ENCODE measurements around the gene UBASH3B. TPM values are rescaled to one million over a fixed set of nuclear protein-coding genes. Genes with fewer than 3 reads are reported as not detected.

The UBASH3B gene
- total RNA-seq, 1 donor from 2014 or later, result 4.3 TPM

GRCh38 chr11:122852074-122852795, 196.7 kb downstream of the UBASH3B start:
- TF ChIP-seq CTCF (IDR thresholded peaks at IDR 0.05), result no peak
- peak overlapping the region; percentile 80 for H3K27ac Mint-ChIP-seq
- H3K4me3 Mint-ChIP-seq, result peak overlapping the region; percentile 77
- peaks cover 39% of the 10 kb centered on the region for H3K4me1 Mint-ChIP-seq
- CTCF ChIA-PET, result interaction anchor here (0.6 to 9.5 kb wide), 25 partner anchors 8 to 273 kb away, joined by 3 to 197 read pairs (median 5); no protein-coding TSS in a partner anchor
- DNase-seq (no peak), ATAC-seq (ENCODE audit: low read depth) (no peak)
- H3K27me3 Mint-ChIP-seq, result no peaks in the 10 kb centered on the region
- no peaks in the 10 kb centered on the region for H3K9me3 Mint-ChIP-seq
- intact Hi-C loops (cut with micrococcal nuclease), result loop anchor here (1.0 kb wide), 1 partner anchor 98 kb away; no protein-coding TSS in a partner anchor
- H3K36me3 Mint-ChIP-seq (ENCODE audit: low read depth), result no peaks in the 10 kb centered on the region
- POLR2A ChIA-PET, result interaction anchor here (1.1 to 1.7 kb wide), 2 partner anchors 9 to 47 kb away, joined by 3 to 5 read pairs; no protein-coding TSS in a partner anchor

- Mint-ChIP-seq H3K4me1 (peaks cover 35% of the 10 kb centered on the region), H3K4me3 (no peak overlapping the region), H3K27ac (no peak overlapping the region), H3K9me3 (no peaks in the 10 kb centered on the region), H3K36me3 (ENCODE audit: low read depth) (no peaks in the 10 kb centered on the region), H3K27me3 (no peaks in the 10 kb centered on the region)
- ChIA-PET POLR2A (interaction anchor here (1.3 to 1.7 kb wide), 2 partner anchors 9 to 57 kb away, joined by 5 to 6 read pairs; no protein-coding TSS in a partner anchor), CTCF (interaction anchor here (0.5 to 9.5 kb wide), 25 partner anchors 8 to 1379 kb away, joined by 3 to 197 read pairs (median 5); no protein-coding TSS in a partner anchor)
- intact Hi-C loops (cut with micrococcal nuclease), result loop anchor here (1.0 kb wide), 1 partner anchor 98 kb away; no protein-coding TSS in a partner anchor
- ATAC-seq (ENCODE audit: low read depth), result no peak
- TF ChIP-seq CTCF (IDR thresholded peaks at IDR 0.05), result no peak
- no peak for DNase-seq
Observed at GRCh38 chr11:122852796-122853160, 197.3 kb downstream of the UBASH3B start.

- no peak for TF ChIP-seq CTCF (IDR thresholded peaks at IDR 0.05)
- ChIA-PET POLR2A (interaction anchor here (1.2 to 1.7 kb wide), 3 partner anchors 10 to 209 kb away, joined by 5 to 6 read pairs (median 5); partner anchors contain the start of gene HSPA8), CTCF (interaction anchor here (0.5 to 9.5 kb wide), 30 partner anchors 9 to 1378 kb away, joined by 3 to 197 read pairs (median 5); no protein-coding TSS in a partner anchor)
- no peak for DNase-seq
- no peak overlapping the region for H3K27ac Mint-ChIP-seq
- no peak overlapping the region for H3K4me3 Mint-ChIP-seq
- H3K36me3 Mint-ChIP-seq (ENCODE audit: low read depth), result no peaks in the 10 kb centered on the region
- peaks cover 35% of the 10 kb centered on the region for H3K4me1 Mint-ChIP-seq
- intact Hi-C loops (cut with micrococcal nuclease), result no loop called here
- no peak for ATAC-seq (ENCODE audit: low read depth)
- no peaks in the 10 kb centered on the region for H3K9me3 Mint-ChIP-seq
- no peaks in the 10 kb centered on the region for H3K27me3 Mint-ChIP-seq
Observed at GRCh38 chr11:122853261-122853660, 197.7 kb downstream of the UBASH3B start.

GRCh38 chr11:122853971-122854446, 198.5 kb downstream of the UBASH3B start:
- Mint-ChIP-seq H3K27ac (no peak overlapping the region), H3K4me3 (no peak overlapping the region), H3K27me3 (no peaks in the 10 kb centered on the region), H3K36me3 (ENCODE audit: low read depth) (no peaks in the 10 kb centered on the region), H3K4me1 (peaks cover 35% of the 10 kb centered on the region), H3K9me3 (no peaks in the 10 kb centered on the region)
- peak; percentile 51 for TF ChIP-seq CTCF (IDR thresholded peaks at IDR 0.05)
- CTCF ChIA-PET, result interaction anchor here (0.6 to 9.5 kb wide), 34 partner anchors 10 to 278 kb away, joined by 3 to 197 read pairs (median 5); no protein-coding TSS in a partner anchor
- ATAC-seq (ENCODE audit: low read depth) (no peak), DNase-seq (no peak)
- POLR2A ChIA-PET, result interaction anchor here (0.6 to 1.3 kb wide), 3 partner anchors 58 to 208 kb away, joined by 3 to 6 read pairs (median 5); partner anchors contain the start of gene HSPA8
- intact Hi-C loops (cut with micrococcal nuclease), result loop anchor here (1.0 kb wide), 6 partner anchors 22 to 274 kb away; no protein-coding TSS in a partner anchor

GRCh38 chr11:122861631-122862030, 206.1 kb downstream of the UBASH3B start:
- CTCF ChIA-PET, result interaction anchor here (1.0 to 7.0 kb wide), 4 partner anchors 10 to 160 kb away, joined by 3 to 115 read pairs (median 11); no protein-coding TSS in a partner anchor

More at GRCh38 chr11:122861631-122862030, 206.1 kb downstream of the UBASH3B start:
- POLR2A ChIA-PET, result no interaction called here
- TF ChIP-seq CTCF (IDR thresholded peaks at IDR 0.05), result no peak
- DNase-seq (no peak), ATAC-seq (ENCODE audit: low read depth) (no peak)
- Mint-ChIP-seq H3K4me1 (peaks cover 12% of the 10 kb centered on the region), H3K27ac (no peak overlapping the region), H3K36me3 (ENCODE audit: low read depth) (no peaks in the 10 kb centered on the region), H3K9me3 (no peaks in the 10 kb centered on the region), H3K4me3 (no peak overlapping the region), H3K27me3 (peaks cover 25% of the 10 kb centered on the region)
- intact Hi-C loops (cut with micrococcal nuclease), result loop anchor here (5.0 kb wide), 1 partner anchor 386 kb away; no protein-coding TSS in a partner anchor

Data from activated B cell treated with CpG ODN at 0.5 μM for 24 hours (primary cell).